HG03469 (cell line): ENCODE results near the gene MMP17.
"Not testable (repeated sequence)": the region's sequence is repeated elsewhere in the genome, so short reads cannot be mapped to it uniquely, and the experiment has no call there.

Source experiments
- ATAC-seq: cut with Tn5 transposase; IDR thresholded peaks from one replicate; pipeline ENCODE4 v1.9.1; 2021; ENCODE audit warnings: mild to moderate bottlenecking, moderate library complexity, moderate number of reproducible peaks; ENCODE audit not compliant: unreplicated experiment

The MMP17 gene

GRCh38 chr12:131799828-131800593, 28.2 kb upstream of the MMP17 start:
- ATAC-seq = no peak

DNA sequence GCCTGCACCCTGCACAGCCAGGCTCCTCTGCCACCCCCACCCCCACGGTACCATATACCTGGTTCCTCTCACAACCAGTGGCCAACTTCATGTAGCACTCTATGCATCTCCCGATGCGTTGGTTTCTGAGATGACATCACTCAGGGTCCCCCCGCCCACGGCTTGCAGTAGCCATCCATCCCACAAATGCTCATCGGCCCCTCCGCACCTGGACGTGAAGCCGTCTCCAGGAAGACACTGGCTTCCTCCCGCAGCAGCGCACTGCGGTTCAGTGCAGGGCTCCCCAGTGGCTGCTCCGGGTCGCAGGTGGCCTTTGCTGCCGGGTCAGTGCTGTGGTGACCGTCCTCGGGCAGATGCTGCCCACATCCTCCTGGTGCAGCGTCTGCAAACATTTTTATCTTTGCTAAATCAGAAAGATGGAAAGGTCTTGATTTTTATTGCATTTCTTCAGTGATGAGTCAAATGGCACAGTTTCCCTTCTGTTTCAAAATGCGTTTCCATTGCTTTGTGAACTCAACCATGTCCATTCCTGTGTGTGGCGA, 27.5 kb upstream of the MMP17 start:
- ATAC-seq = no peak

- ATAC-seq = no peak
Measured at GRCh38 chr12:131801254-131801866, 26.8 kb upstream of the MMP17 start.

- ATAC-seq = no peak
Measured at GRCh38 chr12:131803961-131804521, 24.2 kb upstream of the MMP17 start.

DNA sequence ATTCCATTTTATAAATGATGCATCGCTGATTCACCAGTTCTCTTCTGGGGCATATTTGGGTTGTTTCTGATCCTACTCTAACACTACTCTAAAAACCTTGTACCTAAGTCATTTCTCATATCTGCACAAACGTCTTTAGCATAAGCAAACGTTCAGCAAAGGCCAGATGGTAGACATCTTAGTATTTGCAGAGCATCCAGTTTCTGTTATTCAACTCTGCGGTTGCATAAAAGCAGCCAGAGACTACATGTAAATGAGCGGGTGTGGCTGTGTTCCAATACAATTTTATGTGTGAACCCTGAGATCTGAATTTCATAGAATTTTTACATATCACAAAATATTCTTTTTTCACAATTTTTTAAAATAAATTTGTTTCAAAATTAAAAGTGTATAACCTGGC, 22.8 kb upstream of the MMP17 start:
- no peak for ATAC-seq

GRCh38 chr12:131806674-131807073, 21.5 kb upstream of the MMP17 start:
- ATAC-seq = no peak

GRCh38 chr12:131808744-131809371, 19.3 kb upstream of the MMP17 start:
- no peak for ATAC-seq

- not testable (repeated sequence) for ATAC-seq
Measured at GRCh38 chr12:131809476-131810254, 18.5 kb upstream of the MMP17 start.

GRCh38 chr12:131810726-131811125, 17.5 kb upstream of the MMP17 start:
- ATAC-seq = no peak

DNA sequence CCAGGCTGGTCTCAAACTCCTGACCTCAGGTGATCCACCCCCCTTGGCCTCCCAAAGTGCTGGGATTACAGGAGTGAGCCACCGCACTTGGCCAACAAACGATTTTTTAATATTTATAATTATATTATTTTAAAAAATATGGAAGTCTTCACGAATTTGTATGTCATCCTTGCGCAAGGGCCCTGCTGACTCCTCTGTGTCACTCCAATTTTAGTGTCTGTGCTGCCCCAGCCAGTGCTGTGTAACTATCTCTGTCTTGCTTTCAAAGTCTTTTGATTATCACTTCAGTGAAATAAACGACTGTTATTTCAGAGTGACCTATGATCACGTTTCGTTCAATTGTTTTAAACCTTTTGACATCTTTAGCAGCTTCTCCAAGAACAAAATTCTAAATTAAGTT, 13.1 kb upstream of the MMP17 start:
- no peak for ATAC-seq

- ATAC-seq = no peak
Measured at GRCh38 chr12:131816495-131816894, 11.7 kb upstream of the MMP17 start.

- no peak for ATAC-seq
Measured at GRCh38 chr12:131817241-131817640, 11.0 kb upstream of the MMP17 start.

GRCh38 chr12:131818821-131819585, 9.2 kb upstream of the MMP17 start:
- no peak for ATAC-seq

DNA sequence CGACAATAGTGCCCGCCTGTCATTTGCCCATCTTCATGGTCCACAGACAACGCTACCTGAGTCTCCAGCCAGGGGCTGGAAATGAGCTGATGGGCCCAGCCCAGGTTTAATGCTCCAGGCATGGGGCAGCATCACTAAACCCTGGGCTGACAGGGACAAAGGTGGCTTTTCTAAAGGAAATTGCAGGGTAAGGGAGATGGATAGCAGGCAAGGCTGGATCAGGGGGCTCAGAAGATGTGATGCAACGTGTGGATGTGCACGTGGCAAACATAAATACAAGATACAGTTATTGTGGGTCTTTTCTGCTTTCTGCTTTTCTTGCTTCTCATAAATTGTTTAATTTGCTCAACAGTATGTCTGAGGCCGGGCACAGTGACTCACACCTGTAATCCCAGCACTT, 3.7 kb upstream of the MMP17 start:
- no peak for ATAC-seq

- ATAC-seq = no peak
Measured at GRCh38 chr12:131825146-131825892, 2.9 kb upstream of the MMP17 start.

DNA sequence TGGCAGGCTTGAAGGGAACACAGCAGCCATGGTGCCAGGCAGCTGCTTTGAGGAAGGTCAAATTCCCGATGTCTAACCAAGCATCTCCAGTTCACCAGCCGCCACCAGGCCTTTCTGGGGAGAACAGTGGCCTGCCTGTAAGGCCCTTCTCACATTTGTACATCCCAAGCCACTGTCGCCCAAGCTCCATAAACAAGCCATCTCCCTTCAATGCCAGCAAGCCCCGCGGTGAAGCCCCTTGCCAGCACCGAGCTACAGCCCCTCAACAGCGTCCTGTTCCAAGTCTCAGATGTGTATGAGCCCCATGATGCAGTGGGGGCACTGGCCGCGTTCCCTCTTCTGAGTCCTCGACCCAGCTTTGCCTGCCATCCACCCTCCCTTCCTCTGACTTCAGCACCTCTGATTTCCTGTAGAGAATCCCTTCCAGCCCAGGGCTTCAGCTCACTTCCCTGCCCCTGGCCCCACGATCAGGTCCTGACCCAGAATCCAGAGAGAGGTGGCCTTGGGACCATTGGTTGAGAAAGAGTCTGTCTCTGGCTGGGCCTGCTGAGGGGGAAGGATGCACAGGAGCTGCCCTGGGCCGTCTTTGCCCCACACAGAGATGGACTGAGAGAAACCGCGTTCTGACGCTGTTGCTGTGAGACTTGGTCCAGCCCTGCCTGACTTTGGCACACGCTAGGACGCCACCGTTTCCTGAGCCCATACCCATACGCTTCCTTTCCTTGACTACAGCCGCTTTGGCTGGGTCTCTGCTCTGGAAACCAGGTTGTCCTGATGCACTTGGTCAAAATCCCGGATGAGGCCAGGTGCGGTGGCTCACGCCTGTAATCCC, 1.9 kb upstream of the MMP17 start:
- ATAC-seq = no peak

DNA sequence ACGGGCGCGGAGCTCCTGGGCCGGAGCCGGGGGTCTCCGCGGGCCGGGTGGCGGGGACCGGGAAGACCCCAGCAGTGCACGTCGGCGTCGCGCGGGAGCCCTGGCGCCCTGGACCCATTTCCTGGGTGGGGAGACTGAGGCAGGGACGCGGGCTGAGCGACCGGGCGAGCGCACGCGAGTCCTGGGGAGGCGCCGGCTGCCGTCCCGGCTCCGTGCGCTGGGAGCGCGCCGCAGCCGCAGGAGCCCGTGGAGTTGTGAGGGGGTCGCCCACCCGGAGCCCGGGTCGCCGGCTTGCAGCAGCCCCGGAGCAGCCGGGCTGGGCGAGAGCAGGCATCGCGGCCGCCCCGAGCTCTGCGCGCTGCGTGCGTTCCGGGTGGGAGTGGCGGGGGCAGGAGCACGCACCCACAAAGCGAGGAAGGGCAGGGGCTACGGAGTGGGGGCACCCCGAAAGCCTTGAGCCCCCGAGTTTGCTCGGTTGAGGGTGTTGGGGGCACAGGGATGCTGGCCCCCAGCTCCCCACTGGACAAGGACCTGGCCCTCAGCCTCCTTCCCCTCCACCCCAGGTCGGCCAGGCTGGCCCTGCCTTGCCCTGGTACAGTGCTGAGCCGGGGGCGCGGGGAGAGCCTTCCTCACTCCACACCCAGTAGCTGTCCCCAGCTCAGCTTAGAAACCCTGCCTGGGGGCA, 620 bp downstream of the MMP17 start:
- ATAC-seq = no peak

GRCh38 chr12:131829356-131829747, 1.2 kb downstream of the MMP17 start:
- ATAC-seq = no peak
